Thyroid gland (tissue), 4 donors: ENCODE measurements around the gene VPS37C. TPM values are rescaled to one million over a fixed set of nuclear protein-coding genes. Genes with fewer than 3 reads are reported as not detected.

ENCODE experiments used
- DNase-seq, 2 donors: peaks; one replicate each; pipeline ENCODE4 v3.0.0-alpha.2; 2019
- H3K27ac ChIP-seq, 3 donors: fragments of 200-600 bp; sonication (generic); 1 replicate in 2 of 3; 2 replicates in 1 of 3; pipeline ENCODE4 v1.5.1; 2016 to 2019; ENCODE audit warnings: mild to moderate bottlenecking in 1 of 3, moderate library complexity in 1 of 3
- H3K27me3 ChIP-seq: fragments of 200-600 bp; sonication (generic); one replicate; pipeline ENCODE4 v1.5.1; 2019
- H3K36me3 ChIP-seq, 2 donors: fragments of 200-600 bp; sonication (generic); one replicate each; pipeline ENCODE4 v1.5.1; 2016 to 2019
- H3K4me1 ChIP-seq, 2 donors: fragments of 200-600 bp; sonication (generic); one replicate each; pipeline ENCODE4 v1.5.1; 2017 to 2019
- H3K4me3 ChIP-seq, 3 donors: fragments of 200-600 bp; sonication (generic); replicated peaks in 1 of 3; 1 replicate in 2 of 3; 2 replicates in 1 of 3; pipeline ENCODE4 v1.5.1; 2016; ENCODE audit warnings: mild to moderate bottlenecking in 1 of 3
- H3K9me3 ChIP-seq: fragments of 200-600 bp; sonication (generic); one replicate; pipeline ENCODE4 v1.5.1; 2017
- POLR2A ChIP-seq, 2 donors: fragments of 450-650 bp; IDR thresholded peaks; one replicate each; pipeline ENCODE4 v1.6.1; 2017; ENCODE audit warnings: antibody characterized with exemption in 2 of 2, mild to moderate bottlenecking in 2 of 2, moderate library complexity in 1 of 2
- WGBS, 2 donors: methylation state at CpG; one replicate each; pipeline ENCODE4 v1.1.5; 2017; 5-methylcytosine and 5-hydroxymethylcytosine counted together
- intact Hi-C: fragments of 100-400 bp; cut with DNase I; formaldehyde crosslinking; loops from one replicate; pipeline ENCODE4 v1.15.1; 2023
- total RNA-seq, 4 donors: library from RNA; depleted of rRNA; stranded (reverse); fragments of >200 nt; gene quantifications; one replicate each; pipeline ENCODE4 v1.2.3, GENCODE V29; 2016
- TF ChIP-seq, protein P1 (sequence below), 6 experiments: fragments of 200-600 bp in 3 of 6; fragments of 450-650 bp in 3 of 6; sonication (generic) in 3 of 6; IDR thresholded peaks; one replicate each; pipeline ENCODE4 v1.5.1; 2016 to 2019; ENCODE audit warnings: antibody characterized with exemption in 6 of 6, mild to moderate bottlenecking in 2 of 6, inconsistent platforms in 1 of 6, moderate library complexity in 1 of 6

The VPS37C gene
- total RNA-seq, 4 donors from 2014 or later: 13.0 to 18.2 (median 15.9) TPM

DNA sequence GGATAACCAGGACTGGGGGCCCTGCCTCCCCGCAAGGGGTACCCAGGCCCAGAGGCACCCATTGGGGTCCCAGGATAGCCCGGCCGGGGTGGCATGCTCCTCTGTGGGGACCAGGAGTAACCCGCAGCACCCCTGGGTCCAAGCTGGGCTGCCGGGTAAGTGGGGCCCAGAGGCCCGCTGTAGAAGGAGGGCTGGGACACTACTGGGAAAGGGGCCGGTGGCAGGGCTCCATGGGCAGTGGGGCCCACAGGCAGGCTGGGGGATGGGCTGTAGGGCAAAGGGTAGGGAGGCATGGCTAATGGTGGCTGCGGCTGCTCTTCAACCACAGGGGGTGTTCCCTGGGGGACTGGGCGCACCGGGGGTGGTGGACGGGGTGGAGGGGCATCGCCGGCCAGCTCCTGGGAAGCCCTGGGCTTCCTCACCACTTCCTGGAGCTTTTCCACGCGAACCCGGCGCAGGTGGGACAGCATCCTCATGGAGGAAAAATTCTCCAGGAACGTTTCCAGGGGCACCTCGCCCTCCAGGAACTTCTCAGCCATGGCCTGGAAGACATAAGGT, 29.1 kb downstream of the VPS37C start:
- intact Hi-C loops: loop anchor here (5.0 kb wide), 2 partner anchors 55 to 300 kb away; no protein-coding TSS in a partner anchor
- 94 to 99% methylated on average over 10 to 19 of the region's 19 CpGs for WGBS, 2 donors
- Histone ChIP-seq H3K36me3 (peaks cover 0 to 11% of the 10 kb centered on the region in 2 donors), H3K27ac (no peak overlapping the region), H3K9me3 (no peaks in the 10 kb centered on the region), H3K4me3 (no peak overlapping the region), H3K27me3 (no peaks in the 10 kb centered on the region), H3K4me1 (peaks cover 0 to 8% of the 10 kb centered on the region in 2 donors)
- no peak for DNase-seq
- TF ChIP-seq, protein P1, sequence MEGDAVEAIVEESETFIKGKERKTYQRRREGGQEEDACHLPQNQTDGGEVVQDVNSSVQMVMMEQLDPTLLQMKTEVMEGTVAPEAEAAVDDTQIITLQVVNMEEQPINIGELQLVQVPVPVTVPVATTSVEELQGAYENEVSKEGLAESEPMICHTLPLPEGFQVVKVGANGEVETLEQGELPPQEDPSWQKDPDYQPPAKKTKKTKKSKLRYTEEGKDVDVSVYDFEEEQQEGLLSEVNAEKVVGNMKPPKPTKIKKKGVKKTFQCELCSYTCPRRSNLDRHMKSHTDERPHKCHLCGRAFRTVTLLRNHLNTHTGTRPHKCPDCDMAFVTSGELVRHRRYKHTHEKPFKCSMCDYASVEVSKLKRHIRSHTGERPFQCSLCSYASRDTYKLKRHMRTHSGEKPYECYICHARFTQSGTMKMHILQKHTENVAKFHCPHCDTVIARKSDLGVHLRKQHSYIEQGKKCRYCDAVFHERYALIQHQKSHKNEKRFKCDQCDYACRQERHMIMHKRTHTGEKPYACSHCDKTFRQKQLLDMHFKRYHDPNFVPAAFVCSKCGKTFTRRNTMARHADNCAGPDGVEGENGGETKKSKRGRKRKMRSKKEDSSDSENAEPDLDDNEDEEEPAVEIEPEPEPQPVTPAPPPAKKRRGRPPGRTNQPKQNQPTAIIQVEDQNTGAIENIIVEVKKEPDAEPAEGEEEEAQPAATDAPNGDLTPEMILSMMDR (IDR thresholded peaks at IDR 0.05): no peak
- no peak for TF ChIP-seq POLR2A (IDR thresholded peaks at IDR 0.05)

- Histone ChIP-seq H3K4me3 (no peak overlapping the region), H3K9me3 (no peaks in the 10 kb centered on the region), H3K27ac (no peak overlapping the region), H3K27me3 (no peaks in the 10 kb centered on the region), H3K36me3 (peaks cover 0 to 11% of the 10 kb centered on the region in 2 donors), H3K4me1 (peaks cover under 1 to 10% of the 10 kb centered on the region in 2 donors)
- WGBS, 2 donors: 91 to 93% methylated on average over 12 to 14 of the region's 14 CpGs
- DNase-seq: no peak
- intact Hi-C loops: loop anchor here (5.0 kb wide), 2 partner anchors 56 to 299 kb away; no protein-coding TSS in a partner anchor
- TF ChIP-seq, protein P1 (IDR thresholded peaks at IDR 0.05): no peak
- TF ChIP-seq POLR2A (IDR thresholded peaks at IDR 0.05): no peak
Measured at GRCh38 chr11:61131586-61131985, 29.6 kb downstream of the VPS37C start.

DNA sequence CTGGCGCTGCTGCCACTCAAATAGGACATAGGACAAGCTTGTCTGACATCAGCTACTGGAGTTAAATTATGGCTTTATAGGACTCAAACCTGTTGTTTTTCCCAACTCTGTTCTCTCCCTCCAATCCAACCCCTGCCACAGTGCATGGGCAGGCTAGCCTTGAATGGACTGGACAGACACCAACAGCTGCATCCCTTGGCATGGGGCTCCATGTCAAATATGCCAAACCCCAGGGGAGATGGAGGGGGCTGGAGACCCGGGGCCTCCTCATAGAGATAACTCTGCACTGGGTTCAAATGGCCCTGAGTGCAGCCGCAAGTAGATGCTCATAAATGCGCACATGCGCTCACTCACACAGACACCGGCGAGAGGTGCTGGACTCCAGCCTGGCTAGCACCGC, 30.0 kb downstream of the VPS37C start:
- Histone ChIP-seq H3K36me3 (peaks cover 0 to 11% of the 10 kb centered on the region in 2 donors), H3K27ac (no peak overlapping the region), H3K9me3 (no peaks in the 10 kb centered on the region), H3K4me3 (no peak overlapping the region), H3K4me1 (peaks cover 5 to 14% of the 10 kb centered on the region in 2 donors), H3K27me3 (no peaks in the 10 kb centered on the region)
- DNase-seq: no peak
- intact Hi-C loops: loop anchor here (5.0 kb wide), 2 partner anchors 56 to 299 kb away; no protein-coding TSS in a partner anchor
- 86 to 95% methylated on average over 2 to 8 of the region's 8 CpGs for whole genome bisulfite sequencing, 2 donors
- TF ChIP-seq POLR2A (IDR thresholded peaks at IDR 0.05): no peak
- TF ChIP-seq, protein P1 (IDR thresholded peaks at IDR 0.05): no peak

DNA sequence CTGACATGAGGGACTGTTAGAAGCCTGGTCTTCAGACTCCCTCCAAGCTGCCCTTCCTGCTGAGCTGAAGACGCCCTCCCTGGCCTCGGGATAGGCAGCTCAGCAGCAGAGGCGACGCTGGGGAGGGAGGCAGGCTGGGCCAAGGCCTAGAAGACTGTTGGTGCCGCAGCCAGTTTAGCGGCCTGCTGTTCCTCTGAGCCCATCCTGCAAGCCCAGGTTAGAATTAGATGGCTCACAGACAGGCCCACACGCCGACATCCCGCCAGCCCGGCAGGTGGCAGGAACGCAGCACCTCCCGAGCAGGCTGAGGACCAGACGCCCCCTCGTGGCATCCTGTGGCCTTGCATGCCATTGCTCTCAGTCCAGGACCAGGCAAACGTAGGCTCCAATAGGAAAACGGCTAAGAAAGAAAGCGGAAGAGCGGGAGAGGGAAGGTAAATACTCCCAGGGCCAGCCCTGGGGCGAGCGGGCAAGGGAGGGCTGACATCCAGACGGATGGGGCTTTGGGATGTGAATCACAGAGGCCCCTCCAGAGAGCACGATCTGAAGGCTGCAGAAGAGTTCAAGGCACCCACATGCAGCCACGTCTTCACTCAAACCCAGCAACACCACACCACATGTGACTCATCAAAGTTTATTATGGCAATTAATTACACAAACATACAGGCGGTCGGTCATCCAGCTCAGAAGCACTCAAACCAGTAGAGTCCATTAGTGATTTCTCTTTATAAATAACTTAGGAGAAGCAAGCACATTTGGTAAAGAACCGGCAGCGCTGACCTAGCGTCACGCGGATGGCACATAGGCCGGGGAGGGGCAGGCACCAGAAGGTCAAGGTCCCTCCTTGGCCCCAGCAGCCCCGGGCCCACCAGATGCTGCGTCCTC, 31.3 kb downstream of the VPS37C start:
- intact Hi-C loops: loop anchor here (5.0 kb wide), 2 partner anchors 57 to 298 kb away; no protein-coding TSS in a partner anchor
- Histone ChIP-seq H3K4me3 (no peak overlapping the region), H3K27me3 (no peaks in the 10 kb centered on the region), H3K36me3 (peaks cover 0 to 11% of the 10 kb centered on the region in 2 donors), H3K9me3 (no peaks in the 10 kb centered on the region), H3K4me1 (peaks cover 11 to 27% of the 10 kb centered on the region in 2 donors), H3K27ac (no peak overlapping the region)
- DNase-seq: peak; percentile 86 to 90
- TF ChIP-seq, protein P1 (IDR thresholded peaks at IDR 0.05): peak; percentile 96 to 100 (median 98)
- no peak for TF ChIP-seq POLR2A (IDR thresholded peaks at IDR 0.05)
- WGBS, 2 donors: 38 to 43% methylated on average over 18 to 33 of the region's 33 CpGs
